Measurements from ENCODE around the gene WDR5.

The WDR5 gene

DNA sequence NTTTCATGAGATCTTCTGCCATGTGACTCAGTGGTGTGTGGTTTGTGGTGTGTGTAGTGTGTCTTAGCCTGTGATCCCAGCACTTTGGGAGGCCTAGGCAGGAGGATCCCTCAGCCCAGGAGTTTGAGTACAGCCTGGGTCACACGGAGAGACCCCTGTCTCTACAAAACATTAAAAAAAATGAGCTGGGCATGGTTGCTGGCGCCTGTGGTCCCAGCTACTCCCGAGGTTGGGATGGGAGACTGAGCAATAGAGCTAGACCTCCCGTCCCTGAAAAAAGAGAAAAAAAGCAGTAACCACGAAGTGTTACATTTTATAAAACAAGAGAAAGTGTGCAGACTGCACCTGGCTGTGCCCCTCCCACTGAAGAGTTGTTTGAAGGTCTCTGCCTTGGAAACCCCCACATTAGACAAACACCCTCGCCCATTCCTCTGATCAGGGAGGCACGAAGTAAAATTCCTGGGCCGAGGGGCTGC is 49.7 kb downstream of the WDR5 start:
- Mint-ChIP-seq H3K27me3 (no peaks in the 10 kb centered on the region), H3K4me3 (no peak overlapping the region), H3K4me1 (peaks cover 33% of the 10 kb centered on the region), H3K27ac (peak overlapping the region; percentile 86), H3K9me3 (no peaks in the 10 kb centered on the region), H3K36me3 (no peaks in the 10 kb centered on the region)

DNA sequence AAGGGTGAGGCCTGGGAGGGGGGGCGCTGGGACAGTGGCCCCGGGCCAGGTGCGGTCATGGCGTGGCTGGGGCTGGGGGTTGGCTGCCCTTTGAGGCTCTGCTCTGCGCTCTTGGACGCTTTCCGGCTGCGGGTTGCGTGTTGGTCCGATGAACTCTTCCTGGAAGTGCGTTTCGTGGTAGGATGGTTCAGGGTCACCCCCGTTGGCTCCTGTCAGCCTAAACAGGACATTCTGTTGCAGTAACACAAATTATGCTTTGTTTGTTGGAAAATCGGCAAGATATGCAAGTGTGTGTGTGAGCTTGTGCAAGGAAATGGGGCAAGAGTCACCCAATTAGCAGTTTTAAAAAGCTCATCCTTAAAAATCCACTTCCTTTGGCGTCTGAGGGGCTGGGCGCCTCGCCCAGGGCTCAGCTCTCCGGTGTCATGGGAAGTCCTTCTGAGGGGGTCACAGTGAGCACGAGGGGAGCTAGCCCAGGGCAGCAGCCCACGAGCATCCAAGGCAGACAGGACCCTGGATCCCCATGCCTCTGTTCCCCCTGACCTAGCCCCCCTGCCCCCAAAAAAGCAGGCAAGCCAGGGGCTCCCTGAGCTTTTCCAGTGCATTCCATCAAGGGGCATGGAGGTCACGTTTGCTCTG is 50.7 kb downstream of the WDR5 start:
- Mint-ChIP-seq H3K4me3 (no peak overlapping the region), H3K36me3 (no peaks in the 10 kb centered on the region)

DNA sequence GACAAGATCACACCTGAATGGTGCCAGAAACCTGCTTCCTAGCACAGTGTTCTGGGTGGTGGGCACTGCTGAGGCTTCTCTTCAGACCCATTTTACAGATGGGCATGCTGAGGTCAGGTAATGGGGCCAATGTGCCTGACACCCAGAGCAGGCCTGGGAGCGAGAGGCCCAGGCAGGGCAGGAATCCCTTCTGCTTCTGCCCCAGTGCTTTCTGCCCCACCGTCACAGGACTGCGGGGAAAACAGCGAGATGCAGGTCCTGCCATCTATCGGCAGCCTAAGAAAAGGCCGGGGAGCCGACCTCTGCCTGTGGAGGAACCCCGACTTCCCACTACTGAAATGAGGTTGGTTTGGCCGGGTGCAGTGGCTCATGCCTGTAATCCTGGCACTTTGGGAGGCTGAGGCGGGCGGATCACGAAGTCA is 51.2 kb downstream of the WDR5 start:
- Mint-ChIP-seq H3K27ac (no peak overlapping the region), H3K9me3 (no peaks in the 10 kb centered on the region), H3K4me1 (peaks cover 23% of the 10 kb centered on the region)

More for the DNA sequence above, 50.7 kb downstream of the WDR5 start:
- Mint-ChIP-seq H3K27ac (no peak overlapping the region), H3K9me3 (no peaks in the 10 kb centered on the region), H3K27me3 (no peaks in the 10 kb centered on the region), H3K4me1 (peaks cover 28% of the 10 kb centered on the region)

GRCh38 chr9:134187891-134188385 is 52.1 kb downstream of the WDR5 start:
- Mint-ChIP-seq H3K4me3 (no peak overlapping the region), H3K4me1 (peaks cover 15% of the 10 kb centered on the region), H3K27ac (no peak overlapping the region), H3K27me3 (no peaks in the 10 kb centered on the region), H3K9me3 (no peaks in the 10 kb centered on the region), H3K36me3 (no peaks in the 10 kb centered on the region)

More for the DNA sequence above, 51.2 kb downstream of the WDR5 start:
- H3K27me3 Mint-ChIP-seq, result no peaks in the 10 kb centered on the region
- no peaks in the 10 kb centered on the region for H3K36me3 Mint-ChIP-seq
- H3K4me3 Mint-ChIP-seq, result no peak overlapping the region

- H3K27ac Mint-ChIP-seq, result no peak overlapping the region
- no peak overlapping the region for H3K4me3 Mint-ChIP-seq
- no peaks in the 10 kb centered on the region for H3K27me3 Mint-ChIP-seq
- peaks cover 14% of the 10 kb centered on the region for H3K4me1 Mint-ChIP-seq
- H3K36me3 Mint-ChIP-seq, result no peaks in the 10 kb centered on the region
- H3K9me3 Mint-ChIP-seq, result no peaks in the 10 kb centered on the region
Measured at GRCh38 chr9:134188386-134189144, 52.7 kb downstream of the WDR5 start.

- Mint-ChIP-seq H3K9me3 (no peaks in the 10 kb centered on the region), H3K27me3 (no peaks in the 10 kb centered on the region), H3K36me3 (no peaks in the 10 kb centered on the region), H3K4me3 (no peak overlapping the region), H3K27ac (no peak overlapping the region), H3K4me1 (peaks cover 14% of the 10 kb centered on the region)
Measured at GRCh38 chr9:134189145-134189469, 53.2 kb downstream of the WDR5 start.

DNA sequence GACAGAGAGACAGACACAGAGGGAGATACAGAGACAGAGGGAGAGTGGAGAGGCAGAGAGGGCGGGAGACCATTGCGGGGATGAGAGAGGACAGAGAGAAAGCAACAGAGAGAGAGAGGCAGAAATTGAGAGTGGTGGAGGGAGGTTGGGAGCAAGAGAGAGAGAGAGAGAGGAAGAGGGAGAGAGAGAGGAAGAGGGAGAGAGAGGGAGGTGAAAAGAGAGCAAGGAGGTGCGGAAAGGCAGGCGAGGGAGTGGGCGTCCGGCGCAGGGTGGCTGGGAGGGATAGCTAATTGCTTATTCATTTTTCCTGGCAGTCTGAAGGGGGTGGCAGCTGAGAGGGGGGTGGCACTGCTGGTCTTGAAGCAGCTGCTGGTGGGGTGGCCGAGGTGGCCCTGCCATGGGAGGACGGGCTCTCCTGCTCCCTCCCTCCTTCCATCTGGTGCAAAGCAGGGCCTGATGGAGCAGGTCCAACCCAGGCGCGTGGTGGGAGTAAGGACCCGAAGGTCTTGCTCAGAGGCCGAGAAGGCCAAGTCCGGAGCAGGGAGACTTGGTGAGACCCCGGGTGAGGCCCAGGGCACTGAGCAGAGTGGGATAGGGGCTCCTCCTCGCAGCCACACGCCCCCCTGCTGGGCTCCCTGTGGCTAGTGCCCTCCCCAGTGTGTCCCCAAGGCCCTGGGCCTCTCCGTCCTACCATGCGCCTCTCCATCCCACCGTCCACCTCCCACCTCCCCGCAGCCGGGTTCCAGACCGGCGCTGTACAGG is 53.8 kb downstream of the WDR5 start:
- H3K9me3 Mint-ChIP-seq, result no peaks in the 10 kb centered on the region
- no peak overlapping the region for H3K4me3 Mint-ChIP-seq
- H3K27me3 Mint-ChIP-seq, result no peaks in the 10 kb centered on the region
- H3K27ac Mint-ChIP-seq, result peak overlapping the region; percentile 68
- no peaks in the 10 kb centered on the region for H3K36me3 Mint-ChIP-seq
- peaks cover 14% of the 10 kb centered on the region for H3K4me1 Mint-ChIP-seq

DNA sequence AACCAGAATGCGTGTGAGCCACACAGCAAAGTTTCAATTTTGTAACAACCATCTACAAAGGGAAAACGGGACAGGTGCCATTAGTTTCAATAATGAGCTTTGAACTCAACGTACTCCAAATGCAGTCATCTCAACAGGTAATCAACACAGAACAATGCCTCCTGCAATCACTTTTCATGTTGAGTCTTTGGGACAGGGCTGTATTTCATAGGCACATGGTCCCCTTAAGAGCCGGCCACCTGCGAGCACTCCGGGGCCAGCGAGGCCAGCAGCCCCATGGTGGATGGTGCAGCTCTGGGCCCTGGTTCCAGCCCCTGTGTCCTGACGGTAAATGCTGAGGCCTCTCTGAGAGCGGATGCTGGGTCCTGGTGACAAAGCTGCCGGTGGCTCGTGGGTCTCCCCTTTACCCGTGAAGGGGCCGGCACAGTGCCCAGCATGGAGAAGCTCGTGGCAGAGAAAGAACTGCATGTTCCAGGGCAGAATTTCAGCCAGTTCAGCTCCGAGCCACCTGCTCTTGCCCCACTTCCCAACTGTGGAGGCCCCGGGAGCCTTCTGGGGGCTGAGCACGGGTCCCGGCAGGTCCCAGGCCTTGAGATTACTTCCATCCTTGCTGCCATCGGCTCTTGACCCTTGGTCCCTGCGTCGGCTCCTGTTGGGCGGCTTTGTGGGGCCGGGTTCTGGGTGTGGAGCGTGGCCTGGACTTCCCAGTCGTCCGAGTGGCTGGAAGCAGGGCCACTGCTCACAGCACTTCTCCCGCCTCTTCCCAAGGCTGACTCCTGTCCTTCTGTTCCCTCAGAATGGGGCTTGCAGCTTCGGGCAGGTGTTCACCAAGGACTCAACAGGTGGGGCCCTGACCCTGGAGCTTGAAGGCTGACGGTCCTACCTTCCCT is 54.6 kb downstream of the WDR5 start:
- no peaks in the 10 kb centered on the region for H3K27me3 Mint-ChIP-seq
- H3K4me3 Mint-ChIP-seq, result no peak overlapping the region
- peak overlapping the region; percentile 68 for H3K27ac Mint-ChIP-seq
- H3K9me3 Mint-ChIP-seq, result no peaks in the 10 kb centered on the region
- no peaks in the 10 kb centered on the region for H3K36me3 Mint-ChIP-seq
- H3K4me1 Mint-ChIP-seq, result peaks cover 15% of the 10 kb centered on the region

- Mint-ChIP-seq H3K27me3 (no peaks in the 10 kb centered on the region), H3K27ac (no peak overlapping the region), H3K4me3 (no peak overlapping the region), H3K4me1 (peaks cover 11% of the 10 kb centered on the region), H3K9me3 (no peaks in the 10 kb centered on the region), H3K36me3 (no peaks in the 10 kb centered on the region)
Measured at GRCh38 chr9:134191455-134192209, 55.8 kb downstream of the WDR5 start.

DNA sequence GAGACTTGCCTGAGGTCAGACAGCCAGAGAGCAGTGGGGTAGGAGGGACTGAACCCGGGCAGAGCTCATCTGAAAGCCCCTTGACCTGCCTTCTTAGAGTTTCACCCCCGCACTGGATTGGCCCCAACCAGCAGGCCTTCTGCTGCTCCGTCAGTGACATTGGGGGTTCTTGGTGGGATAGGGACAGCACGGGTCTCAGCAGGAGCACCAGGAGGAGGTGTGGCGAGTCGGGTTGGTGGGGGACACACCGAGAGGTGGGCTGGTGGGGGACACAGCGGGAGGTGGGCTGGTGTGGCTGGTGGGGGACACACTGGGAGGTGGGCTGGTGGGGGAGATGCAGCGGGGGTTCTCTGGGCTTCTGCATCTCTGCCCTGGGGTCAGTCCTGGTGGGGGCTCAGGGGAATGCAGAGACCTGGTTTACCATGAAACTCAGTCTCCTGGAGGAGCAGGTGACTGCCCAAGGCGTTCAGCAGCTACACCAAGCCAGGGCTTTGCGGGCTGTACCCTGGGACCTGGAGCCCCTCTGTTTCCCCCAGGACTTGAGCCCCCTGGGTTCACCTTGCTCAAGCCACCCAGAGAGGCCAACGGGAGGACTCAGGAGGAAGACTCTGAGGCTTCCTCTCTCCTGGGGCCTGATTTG is 56.5 kb downstream of the WDR5 start:
- Mint-ChIP-seq H3K36me3 (no peaks in the 10 kb centered on the region), H3K4me3 (no peak overlapping the region), H3K27ac (no peak overlapping the region), H3K9me3 (no peaks in the 10 kb centered on the region), H3K27me3 (no peaks in the 10 kb centered on the region), H3K4me1 (peaks cover 11% of the 10 kb centered on the region)

- Mint-ChIP-seq H3K27ac (no peak overlapping the region), H3K4me1 (peaks cover 11% of the 10 kb centered on the region), H3K4me3 (no peak overlapping the region), H3K9me3 (no peaks in the 10 kb centered on the region), H3K27me3 (no peaks in the 10 kb centered on the region), H3K36me3 (no peaks in the 10 kb centered on the region)
Measured at GRCh38 chr9:134192951-134193731, 57.3 kb downstream of the WDR5 start.

GRCh38 chr9:134193912-134194535 is 58.1 kb downstream of the WDR5 start:
- Mint-ChIP-seq H3K9me3 (no peaks in the 10 kb centered on the region), H3K27ac (no peak overlapping the region), H3K4me3 (no peak overlapping the region), H3K36me3 (no peaks in the 10 kb centered on the region), H3K4me1 (peaks cover 11% of the 10 kb centered on the region), H3K27me3 (no peaks in the 10 kb centered on the region)

DNA sequence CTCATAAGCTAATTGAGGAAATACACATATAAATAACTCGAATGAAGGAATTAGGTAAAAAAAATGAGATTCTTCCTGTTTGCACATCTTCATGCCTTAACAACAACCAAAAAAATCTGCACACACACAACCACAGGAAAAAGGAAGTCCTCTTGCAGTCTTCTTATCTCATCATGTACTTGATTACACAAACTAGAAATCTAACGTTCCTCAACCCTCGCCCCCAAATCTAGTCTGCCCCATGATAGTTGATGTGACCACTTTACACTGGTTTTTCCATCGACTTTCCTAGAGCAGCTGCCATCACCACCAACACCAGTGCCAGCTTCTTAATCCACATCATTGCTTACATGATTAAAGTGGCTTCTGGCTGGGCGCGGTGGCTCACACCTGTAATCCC is 59.7 kb downstream of the WDR5 start:
- Mint-ChIP-seq H3K9me3 (no peaks in the 10 kb centered on the region), H3K4me1 (peaks cover 11% of the 10 kb centered on the region), H3K36me3 (no peaks in the 10 kb centered on the region), H3K4me3 (no peak overlapping the region), H3K27me3 (no peaks in the 10 kb centered on the region), H3K27ac (no peak overlapping the region)

All from activated naive CD4-positive, alpha-beta T cell treated with anti-CD3 and anti-CD28 coated beads, Interleukin-2, amount 50 U/mL, for 24 hours (primary cell).